Measurements from ENCODE around the gene PPP2R1B.

The PPP2R1B gene

GRCh38 chr11:111745719-111746504, 20.3 kb downstream of the PPP2R1B start:
- no peak for DNase-seq

- no peak for DNase-seq
These were observed 22.5 kb downstream of the PPP2R1B start for GRCh38 chr11:111743700-111744099.

GRCh38 chr11:111741751-111742150, 24.4 kb downstream of the PPP2R1B start:
- no peak for DNase-seq

- no peak for DNase-seq
These were observed 26.9 kb downstream of the PPP2R1B start for GRCh38 chr11:111739299-111739698.

- DNase-seq: no peak
These were observed 28.6 kb downstream of the PPP2R1B start for GRCh38 chr11:111737444-111738210.

- no peak for DNase-seq
These were observed 29.4 kb downstream of the PPP2R1B start for GRCh38 chr11:111736621-111737443.

- no peak for DNase-seq
These were observed 30.0 kb downstream of the PPP2R1B start for GRCh38 chr11:111736181-111736590.

- DNase-seq: peak; percentile 90
These were observed 30.7 kb downstream of the PPP2R1B start for GRCh38 chr11:111735262-111736116.

GRCh38 chr11:111734954-111735261, 31.3 kb downstream of the PPP2R1B start:
- no peak for DNase-seq

GRCh38 chr11:111734101-111734953, 31.9 kb downstream of the PPP2R1B start:
- DNase-seq: no peak

- no peak for DNase-seq
These were observed 32.5 kb downstream of the PPP2R1B start for GRCh38 chr11:111733611-111734088.

GRCh38 chr11:111733016-111733415, 33.2 kb downstream of the PPP2R1B start:
- no peak for DNase-seq

GRCh38 chr11:111731821-111732220, 34.4 kb downstream of the PPP2R1B start:
- no peak for DNase-seq

- no peak for DNase-seq
These were observed 35.2 kb downstream of the PPP2R1B start for GRCh38 chr11:111730871-111731591.

GRCh38 chr11:111729831-111730311, 36.3 kb downstream of the PPP2R1B start:
- no peak for DNase-seq

GRCh38 chr11:111729071-111729830, 36.9 kb downstream of the PPP2R1B start:
- DNase-seq: no peak

- no peak for DNase-seq
These were observed 38.8 kb downstream of the PPP2R1B start for GRCh38 chr11:111727431-111727830.

- DNase-seq: no peak
These were observed 39.9 kb downstream of the PPP2R1B start for GRCh38 chr11:111726301-111726713.

- no peak for DNase-seq
These were observed 40.6 kb downstream of the PPP2R1B start for GRCh38 chr11:111725621-111726020.
